AG09309 (cell line): ENCODE results near the gene IGSF23.

Experiments
- DNase-seq: peaks from one replicate; pipeline ENCODE4 v3.0.0-alpha.2; 2010; ENCODE audit warnings: low read depth
- H3K4me3 ChIP-seq: 2 replicates; pipeline ENCODE4 v1.5.1; 2011; ENCODE audit warnings: mild to moderate bottlenecking, low read depth, low read length, moderate library complexity; ENCODE audit not compliant: control insufficient read depth
- CTCF ChIP-seq: IDR thresholded peaks from 2 replicates; pipeline ENCODE4 v1.5.1; 2011; ENCODE audit warnings: mild to moderate bottlenecking, low read depth, low read length, inconsistent platforms; ENCODE audit not compliant: insufficient read depth, control insufficient read depth; ENCODE audit errors: missing control alignments

IGSF23 gene

DNA sequence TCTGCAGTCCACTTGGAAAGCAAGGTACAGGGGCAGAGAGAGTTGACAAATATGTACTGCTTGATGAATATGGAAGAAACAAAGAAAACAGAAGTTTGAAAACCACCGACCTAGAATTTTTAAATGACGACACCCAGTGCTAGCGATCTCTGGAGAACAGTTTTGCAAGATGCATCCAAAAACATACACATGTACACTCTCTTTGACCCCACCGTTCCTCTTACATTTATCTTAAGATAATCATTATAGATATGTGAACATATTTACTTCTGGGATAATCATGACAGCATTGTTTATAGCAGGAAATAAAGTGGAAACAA, 40.8 kb upstream of the IGSF23 start:
- no peak overlapping the region for H3K4me3 ChIP-seq
- TF ChIP-seq CTCF = no peak
- no peak for DNase-seq

DNA sequence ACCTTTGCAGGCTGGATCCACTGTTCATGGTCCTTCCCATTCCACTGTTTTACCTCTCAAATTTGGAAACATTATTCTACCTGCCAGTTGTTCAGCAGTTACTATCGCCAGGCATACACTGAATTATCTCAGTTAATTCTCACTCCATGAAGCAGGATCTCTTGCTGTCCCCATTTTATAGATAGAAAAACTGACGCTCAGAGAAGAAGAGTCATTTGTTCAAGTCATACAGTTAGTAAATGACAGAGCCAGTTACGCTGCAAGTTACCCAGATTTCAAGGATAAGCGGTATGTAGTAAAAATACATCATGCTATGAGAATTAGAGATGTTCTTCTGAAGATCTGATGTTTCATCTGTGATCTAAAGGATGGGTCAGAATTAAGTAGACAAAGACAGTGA, 40.2 kb upstream of the IGSF23 start:
- no peak overlapping the region for H3K4me3 ChIP-seq
- no peak for TF ChIP-seq CTCF
- DNase-seq = no peak

- no peak overlapping the region for H3K4me3 ChIP-seq
- TF ChIP-seq CTCF = no peak
- no peak for DNase-seq
These were observed 39.7 kb upstream of the IGSF23 start for GRCh38 chr19:44573627-44574026.

- DNase-seq = no peak
- no peak overlapping the region for H3K4me3 ChIP-seq
- TF ChIP-seq CTCF = no peak
These were observed 39.0 kb upstream of the IGSF23 start for GRCh38 chr19:44574186-44574950.

- TF ChIP-seq CTCF = no peak
- H3K4me3 ChIP-seq = no peak overlapping the region
- DNase-seq = no peak
These were observed 38.2 kb upstream of the IGSF23 start for GRCh38 chr19:44575116-44575700.

- TF ChIP-seq CTCF = peak; percentile 73
- DNase-seq = no peak
- H3K4me3 ChIP-seq = no peak overlapping the region
These were observed 36.4 kb upstream of the IGSF23 start for GRCh38 chr19:44576843-44577565.
